Ecto neural progenitor cell (in vitro differentiated cells): ENCODE data around the gene SEZ6L.

Source experiments
- DNase-seq: peaks from one replicate; pipeline ENCODE4 v3.0.0-alpha.2; 2018; ENCODE audit warnings: low spot score

SEZ6L gene

DNA sequence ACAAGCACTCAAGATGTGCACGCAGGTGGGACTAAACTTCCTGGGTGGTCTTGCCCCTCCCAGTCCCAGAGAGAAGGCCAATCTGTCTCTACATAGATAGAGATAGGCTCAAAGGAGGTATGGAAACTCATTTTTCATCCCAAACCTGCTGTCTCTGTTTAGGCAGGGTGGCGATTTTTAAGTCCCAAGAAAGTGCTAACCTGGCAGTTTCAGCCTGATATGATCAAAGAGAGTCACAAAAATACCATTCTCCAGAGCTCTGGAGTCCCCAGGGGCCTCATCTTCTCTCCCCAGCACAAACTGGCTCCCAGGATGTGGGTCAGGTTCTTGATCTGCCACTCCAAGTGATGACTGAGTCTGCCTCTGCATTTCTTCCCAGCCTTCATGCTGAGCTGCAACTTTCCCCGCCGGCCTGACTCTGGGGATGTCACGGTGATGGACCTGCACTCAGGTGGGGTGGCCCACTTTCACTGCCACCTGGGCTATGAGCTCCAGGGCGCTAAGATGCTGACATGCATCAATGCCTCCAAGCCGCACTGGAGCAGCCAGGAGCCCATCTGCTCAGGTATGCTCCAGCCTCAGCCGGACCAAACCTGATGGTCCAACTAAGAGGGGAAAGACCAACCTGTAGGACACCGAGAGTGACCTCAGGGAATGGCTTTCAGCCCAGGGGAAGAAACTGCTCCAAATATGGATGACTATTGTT lies 129.5 kb downstream of the SEZ6L start:
- DNase-seq, result no peak

DNA sequence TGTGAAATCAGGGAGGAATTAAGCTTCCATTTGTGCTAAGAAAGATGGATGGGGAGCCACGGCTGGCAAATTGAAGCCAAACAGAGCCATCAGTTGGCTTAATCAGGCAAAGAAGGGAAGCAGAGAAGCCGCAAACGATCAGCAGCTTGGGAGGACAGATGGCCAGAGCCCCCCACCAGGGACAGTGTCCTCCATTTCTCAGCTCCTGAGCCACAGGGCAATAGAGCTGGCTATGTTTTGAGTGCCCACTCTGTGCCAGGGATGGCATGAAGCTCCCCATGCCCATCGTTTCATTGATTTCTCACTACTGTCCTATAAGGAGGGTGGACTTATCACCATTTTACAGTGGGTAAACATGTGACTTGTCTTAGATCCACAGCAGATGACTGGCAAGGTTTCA lies 133.5 kb downstream of the SEZ6L start:
- DNase-seq, result no peak

DNA sequence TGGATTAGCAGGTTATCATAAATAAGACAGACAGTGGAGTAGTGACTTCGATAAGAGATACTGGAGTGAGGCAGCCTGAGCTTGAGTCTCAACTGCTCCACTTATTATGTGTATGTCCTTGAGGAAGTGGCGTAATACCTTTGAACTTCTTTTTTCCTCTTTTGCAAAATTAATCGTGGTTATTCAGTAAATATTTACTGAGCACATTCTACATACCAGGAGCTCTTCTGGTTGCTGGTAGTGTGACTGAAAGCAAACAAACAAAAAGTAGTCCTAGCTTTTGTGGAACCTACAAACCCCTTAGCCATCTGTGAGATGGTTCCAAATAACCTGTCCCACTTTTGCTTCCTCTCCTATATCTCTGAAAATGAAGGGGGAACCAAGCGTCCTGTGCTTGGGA lies 134.2 kb downstream of the SEZ6L start:
- DNase-seq, result no peak

DNA sequence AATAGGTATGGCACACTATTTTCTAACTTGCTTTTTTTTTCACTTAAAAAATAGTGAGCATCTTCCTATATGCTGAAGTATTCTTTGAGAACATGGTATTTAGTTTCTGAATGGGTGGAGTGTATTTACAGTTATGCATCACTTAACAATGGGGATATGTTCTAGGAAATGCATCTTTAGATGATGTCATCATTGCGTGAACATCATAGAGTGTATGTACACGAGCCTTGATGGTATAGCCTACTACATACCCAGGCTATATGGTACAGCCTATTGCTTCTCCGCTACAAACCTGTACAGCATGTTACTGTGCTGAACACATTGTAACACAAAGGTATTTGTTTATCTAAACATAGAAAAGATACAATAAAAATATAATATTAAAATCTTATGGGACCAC lies 135.5 kb downstream of the SEZ6L start:
- no peak for DNase-seq

DNA sequence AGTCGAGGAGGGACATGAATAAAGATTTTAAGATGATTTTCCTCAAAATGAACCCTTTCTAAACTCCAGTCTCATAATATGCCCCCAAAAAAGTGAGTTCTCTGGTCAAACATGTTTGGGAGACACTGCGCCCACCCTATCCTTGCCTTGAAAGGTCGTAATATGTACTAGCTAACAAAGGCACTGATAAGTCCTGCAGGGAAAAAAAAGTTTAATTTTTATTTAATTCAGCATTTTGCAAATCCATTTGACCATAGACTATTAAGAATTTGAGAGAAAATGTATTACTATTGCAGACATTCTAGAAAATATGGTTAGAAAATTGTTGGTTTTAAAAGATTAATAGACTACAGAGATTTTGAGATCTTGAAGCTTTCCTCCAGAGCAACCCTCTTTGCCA lies 139.2 kb downstream of the SEZ6L start:
- DNase-seq, result no peak

DNA sequence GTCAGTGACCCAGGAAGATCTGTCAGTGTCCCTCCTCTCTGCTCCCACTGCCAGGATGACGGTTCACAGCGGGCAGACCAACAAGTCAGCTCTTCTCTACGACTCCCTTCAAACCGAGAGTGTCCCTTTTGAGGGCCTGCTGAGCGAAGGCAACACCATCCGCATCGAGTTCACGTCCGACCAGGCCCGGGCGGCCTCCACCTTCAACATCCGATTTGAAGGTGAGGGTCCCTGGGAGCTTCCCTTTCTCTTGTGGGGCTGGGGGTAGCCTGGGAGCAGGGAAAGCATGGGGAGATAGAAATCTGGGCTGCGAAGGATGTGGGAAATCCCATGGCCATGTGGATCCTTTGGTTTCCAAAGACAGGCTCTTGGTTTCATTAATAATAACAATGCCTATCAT lies 141.4 kb downstream of the SEZ6L start:
- no peak for DNase-seq

DNA sequence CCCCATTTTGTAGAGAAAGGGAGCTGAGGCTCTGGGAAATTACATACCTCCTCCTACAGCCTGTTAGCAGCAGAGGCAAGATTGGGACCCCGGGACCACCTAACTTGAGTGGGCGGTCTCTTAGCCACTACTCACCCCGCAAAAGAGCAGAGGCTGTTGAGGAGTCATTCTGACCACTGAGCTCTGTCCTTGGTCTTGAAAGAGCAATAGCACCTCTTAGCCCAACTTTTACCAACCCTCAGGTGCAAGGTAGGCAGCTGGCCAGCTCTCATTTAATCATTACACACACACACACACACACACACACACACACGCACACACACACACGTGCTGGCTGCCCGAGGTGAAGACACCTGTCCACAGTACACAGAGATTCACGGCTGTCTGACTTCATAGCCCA lies 144.0 kb downstream of the SEZ6L start:
- DNase-seq, result no peak

DNA sequence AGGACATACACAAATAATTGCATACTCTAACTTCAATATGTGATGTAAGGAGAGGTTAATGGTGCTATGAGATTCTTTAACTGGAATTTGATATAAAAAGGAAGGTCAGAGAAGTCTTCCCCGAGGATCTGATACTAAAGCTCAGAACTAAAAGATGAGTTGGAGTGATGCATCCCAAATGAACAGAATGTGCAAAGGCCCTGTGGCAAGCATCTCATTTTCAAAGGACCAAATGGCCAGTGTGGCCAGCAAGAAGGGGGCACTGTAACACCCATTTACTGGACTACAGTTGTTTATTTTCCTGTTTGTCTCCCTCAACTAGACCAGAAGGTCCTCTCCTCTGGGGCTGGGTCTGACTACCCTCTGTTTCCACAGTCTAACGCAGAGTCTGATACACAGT lies 144.9 kb downstream of the SEZ6L start:
- DNase-seq, result no peak

DNA sequence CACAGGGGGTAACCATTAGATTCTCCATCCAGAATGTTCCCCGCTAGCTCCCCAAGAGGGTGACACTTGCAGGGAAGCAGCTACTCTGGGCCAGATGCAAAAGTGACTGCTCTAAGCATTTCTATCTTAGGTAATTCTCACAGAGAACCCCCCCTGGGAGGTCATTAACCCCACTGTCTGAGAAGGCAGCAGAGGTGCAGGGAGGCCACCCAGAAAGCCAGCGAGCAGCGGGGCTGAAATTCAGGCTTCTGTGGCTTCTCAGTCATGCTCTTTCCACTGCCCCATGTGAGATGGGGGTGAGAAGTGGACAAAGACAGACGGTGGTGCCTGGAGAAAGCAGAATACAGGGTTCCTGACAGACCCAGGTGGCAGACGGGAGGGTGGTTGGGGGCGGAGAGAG lies 145.4 kb downstream of the SEZ6L start:
- no peak for DNase-seq

DNA sequence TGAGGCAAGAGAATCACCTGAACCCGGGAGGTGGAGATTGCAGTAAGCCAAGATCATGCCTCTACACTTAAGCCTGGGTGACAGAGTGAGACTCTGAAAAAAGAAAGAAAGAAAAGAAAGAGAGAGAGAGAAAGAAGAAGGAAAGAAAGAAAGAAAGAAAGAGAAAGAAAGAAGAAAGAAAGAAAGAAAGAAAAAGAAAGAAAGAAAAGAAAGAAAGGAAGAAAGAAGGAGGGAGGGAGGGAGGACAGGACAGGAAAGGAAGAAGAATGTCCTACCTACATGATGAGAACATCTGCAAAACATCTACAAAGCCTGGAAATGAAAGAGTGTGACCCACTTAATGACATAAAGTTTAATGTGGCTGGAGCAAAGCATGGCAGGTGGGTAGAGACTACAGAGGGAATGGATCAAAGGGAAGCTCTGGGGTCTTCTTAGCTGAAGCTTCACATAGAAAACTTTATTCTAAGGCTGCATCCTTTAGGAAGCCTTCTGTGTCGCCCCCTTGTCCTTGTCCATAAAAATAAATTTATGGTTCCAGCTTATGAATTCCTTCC lies 147.5 kb downstream of the SEZ6L start:
- no peak for DNase-seq

DNA sequence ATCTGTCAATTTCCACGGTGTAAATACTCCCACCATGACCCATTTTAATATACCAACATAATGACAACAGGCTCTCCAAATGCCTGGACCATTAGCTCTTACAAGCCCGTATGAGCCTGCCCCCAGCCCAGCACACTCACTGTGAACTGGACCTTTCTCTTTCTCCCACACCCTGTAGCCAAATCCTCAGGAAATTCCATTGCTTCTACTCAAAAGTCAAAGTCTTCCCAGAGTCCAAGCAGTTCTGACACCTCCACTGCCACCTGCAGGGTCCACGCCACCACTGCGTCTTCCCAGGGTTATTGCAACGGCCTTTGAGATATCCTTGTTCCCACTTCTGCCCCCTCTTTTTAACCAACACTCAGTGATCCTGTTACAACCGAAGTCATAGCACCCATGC lies 149.7 kb downstream of the SEZ6L start:
- DNase-seq, result no peak

DNA sequence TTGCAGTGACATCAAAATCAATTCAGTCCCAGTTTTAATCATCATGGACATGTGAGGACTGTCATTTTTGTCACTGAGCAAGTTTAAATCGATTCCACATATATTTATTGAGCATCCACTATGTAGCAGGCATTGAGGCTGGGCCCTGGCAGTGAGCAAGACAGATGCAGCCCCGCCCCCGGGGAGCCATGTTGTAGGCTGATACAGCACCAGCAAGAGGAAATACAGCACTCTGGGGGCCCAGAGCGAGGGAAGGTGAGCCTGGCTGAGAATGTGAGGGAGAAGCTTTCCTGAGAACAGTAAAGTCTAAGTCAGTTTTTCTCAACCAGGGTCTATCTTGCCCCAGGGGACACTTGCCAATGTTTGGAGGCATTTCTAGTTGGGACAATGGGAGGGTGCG lies 151.2 kb downstream of the SEZ6L start:
- no peak for DNase-seq

DNA sequence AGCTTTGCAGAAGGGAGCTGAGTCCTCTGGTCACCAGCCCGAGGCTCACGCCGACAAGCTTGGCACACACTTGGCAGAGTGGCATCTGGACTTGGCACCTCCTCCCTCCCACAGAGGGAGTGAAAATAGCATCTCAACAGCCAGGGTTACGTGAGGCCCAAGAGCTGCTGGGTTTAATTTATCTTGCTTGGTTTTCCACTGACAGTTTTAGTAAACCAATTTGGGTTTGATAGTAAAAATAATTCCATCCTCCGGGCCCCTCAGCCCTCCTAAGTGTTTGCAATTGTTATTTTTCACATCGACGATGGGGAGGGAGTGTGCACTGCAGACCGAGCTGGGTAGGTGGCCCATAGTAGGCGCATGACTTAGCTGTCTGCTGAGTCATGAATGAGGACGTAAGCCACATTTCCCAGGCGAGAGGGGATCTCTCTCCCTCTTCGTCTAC lies 152.2 kb downstream of the SEZ6L start:
- no peak for DNase-seq

DNA sequence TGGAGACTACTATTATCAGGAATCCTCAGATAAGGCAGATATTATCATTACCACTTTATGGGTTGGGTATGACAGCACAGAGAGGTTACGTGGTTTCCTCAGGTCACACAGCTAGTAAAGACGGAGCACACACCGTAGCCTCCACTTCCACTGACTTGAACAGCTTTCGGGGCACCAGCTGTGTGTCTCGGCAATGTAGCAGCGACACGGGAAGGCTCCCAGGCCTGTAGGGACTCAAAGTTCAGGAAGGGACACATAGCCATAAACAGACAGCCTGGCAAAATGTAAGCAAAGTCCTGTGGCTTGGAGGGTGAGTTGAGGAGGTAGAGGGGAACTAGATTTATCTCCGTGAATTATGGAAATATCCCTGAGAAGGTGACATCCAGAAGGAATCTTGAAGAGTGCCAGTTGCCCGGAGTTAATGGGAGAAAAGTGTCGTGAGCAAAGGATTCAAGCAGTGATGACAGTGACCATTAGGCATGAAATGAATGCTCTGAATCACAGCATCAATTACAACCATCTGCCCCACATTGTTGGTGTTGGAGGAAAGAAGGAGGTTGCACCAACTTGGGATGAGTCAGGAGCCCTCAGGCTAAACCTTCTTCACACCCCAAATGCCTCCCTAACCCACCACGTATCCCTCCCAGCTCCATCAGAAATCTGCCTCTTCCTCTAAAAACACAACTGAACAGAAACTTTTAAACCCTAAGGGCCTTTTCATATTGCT lies 153.1 kb downstream of the SEZ6L start:
- DNase-seq, result no peak

DNA sequence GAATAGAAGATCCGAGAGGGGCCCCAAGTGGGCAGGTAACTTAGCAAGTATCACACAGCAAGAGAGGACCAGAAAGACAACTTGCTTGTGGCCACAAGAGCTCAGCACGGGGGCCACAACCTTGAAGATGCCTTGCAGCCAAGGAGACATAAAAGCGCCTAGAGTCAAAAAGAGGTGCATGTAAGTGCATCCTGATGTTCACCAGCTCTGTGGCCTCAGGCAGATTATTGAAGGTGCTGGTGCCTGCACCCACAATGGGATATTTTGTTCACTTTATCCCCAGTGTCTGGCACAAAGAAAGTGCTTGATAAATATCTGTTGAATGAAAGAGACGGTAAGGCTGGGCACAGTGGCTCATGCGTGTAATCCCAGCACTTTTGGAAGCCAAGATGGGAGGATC lies 153.8 kb downstream of the SEZ6L start:
- DNase-seq, result no peak

DNA sequence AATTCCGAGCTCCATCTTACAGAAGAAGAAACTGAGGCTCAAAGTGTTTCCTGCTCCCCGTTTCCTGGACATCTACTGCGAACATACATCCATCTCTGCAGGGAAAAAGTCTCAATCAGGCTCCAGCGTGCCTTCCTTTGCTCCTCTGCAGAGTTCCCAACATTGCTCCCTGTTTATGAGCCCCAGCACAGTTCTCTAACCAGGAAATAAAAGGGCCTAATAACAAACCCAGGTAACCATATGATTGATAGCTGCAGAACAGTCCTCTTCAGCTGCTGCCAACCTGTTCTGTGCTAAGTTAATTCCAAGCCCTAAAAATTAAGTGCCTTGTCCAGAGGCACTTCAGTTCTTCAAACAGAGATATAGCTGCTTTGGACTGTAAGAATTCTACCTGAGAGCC lies 154.9 kb downstream of the SEZ6L start:
- DNase-seq, result no peak

DNA sequence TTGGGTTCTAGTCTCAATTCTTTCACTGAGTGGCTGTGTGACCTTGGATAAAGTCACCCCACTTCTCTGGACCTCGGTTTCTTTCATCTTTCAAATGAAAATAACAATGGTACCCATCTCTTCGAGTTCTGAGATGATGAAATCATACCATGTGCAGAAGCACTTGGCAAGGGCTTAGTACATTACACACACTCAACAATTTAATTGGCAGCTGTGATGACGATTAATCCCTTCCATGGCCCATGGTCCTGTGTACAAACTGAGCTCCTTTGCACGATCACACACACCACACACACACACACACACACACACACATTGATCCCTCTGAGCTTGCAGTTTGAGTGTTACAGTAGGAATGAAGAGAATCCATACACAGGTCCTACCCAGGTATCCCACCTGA lies 156.4 kb downstream of the SEZ6L start:
- DNase-seq, result no peak

DNA sequence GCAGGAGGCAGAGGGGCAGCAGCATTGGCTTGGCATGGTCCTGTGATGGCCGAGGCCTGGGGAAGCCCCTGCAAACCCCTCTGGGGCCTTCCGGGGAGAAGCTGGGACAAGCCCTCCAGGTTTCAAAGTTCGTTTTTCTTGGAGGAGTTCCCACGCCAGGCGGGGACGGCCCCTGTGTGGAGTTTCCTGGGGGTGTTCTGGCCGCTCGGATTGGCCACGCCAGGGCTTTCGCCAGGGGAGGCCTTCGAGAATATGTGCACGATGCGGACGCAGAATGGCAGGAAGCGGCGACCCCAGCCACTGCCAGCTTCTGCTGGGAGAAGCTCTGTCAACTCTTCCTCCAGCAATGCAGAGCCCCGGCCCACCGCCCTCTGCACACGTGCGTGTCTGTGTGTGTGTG lies 157.5 kb downstream of the SEZ6L start:
- no peak for DNase-seq

DNA sequence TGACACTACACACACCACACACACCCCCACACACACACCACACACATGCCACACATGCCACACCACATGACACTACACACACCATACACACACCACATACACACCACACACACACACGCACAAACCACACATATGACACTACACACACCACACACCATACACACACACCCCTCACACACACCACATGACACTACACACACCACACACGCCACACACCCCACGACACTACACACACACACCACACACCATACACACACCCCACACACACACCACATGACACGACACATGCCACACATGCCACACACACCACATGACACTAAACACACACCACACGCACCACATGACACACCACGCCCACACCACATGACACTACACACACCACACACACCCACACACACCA lies 158.0 kb downstream of the SEZ6L start:
- DNase-seq, result no peak

DNA sequence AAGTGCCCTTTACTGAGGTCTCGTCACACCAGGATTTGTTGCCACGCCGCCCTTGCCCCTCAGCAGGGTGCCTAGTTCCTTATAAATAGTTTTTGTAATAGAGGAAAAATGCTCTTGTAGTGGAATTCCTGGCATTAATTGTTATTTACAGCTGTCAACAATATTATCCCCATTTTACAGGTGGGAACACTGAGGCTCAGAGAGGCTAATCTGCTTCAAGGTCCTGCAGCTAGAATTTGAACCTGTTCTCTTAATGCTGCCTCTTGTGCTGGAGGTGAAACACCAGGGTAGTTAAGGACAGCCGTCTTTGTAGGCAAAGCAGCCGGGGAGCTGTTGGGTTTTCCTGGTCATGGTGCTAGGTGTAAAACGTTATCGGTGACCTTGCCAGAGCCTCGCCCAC lies 159.0 kb downstream of the SEZ6L start:
- DNase-seq, result no peak

DNA sequence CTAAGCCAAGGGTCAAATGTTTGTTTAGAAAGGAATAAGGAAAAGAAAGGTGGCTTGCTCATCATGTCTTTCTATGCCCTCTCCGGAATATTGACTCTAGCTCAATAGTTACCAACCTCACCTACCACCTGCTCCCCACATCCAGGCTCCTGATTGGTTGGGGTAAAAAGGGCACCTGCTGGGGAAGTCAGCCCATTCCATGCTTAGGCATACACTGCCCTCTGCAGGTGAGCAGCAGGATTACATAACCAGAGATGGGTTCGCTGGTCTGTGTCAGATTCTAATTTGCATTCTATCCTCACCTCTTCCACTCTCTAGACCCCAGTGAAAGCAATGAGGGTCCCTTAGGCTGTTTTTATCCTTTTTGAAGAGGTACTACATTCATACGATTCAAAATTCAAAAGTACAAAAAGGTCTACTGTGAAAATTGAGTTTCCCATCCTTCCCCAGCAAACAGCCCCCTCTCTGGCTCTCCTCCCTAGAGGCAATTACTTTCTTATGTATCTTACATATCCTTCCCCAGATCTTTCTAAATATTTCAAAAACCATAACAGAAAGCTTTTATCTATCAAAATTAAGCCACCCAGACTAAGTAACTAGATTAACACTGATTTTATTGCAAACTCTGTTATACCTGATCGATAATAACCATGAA lies 161.8 kb downstream of the SEZ6L start:
- DNase-seq, result peak; percentile 74

DNA sequence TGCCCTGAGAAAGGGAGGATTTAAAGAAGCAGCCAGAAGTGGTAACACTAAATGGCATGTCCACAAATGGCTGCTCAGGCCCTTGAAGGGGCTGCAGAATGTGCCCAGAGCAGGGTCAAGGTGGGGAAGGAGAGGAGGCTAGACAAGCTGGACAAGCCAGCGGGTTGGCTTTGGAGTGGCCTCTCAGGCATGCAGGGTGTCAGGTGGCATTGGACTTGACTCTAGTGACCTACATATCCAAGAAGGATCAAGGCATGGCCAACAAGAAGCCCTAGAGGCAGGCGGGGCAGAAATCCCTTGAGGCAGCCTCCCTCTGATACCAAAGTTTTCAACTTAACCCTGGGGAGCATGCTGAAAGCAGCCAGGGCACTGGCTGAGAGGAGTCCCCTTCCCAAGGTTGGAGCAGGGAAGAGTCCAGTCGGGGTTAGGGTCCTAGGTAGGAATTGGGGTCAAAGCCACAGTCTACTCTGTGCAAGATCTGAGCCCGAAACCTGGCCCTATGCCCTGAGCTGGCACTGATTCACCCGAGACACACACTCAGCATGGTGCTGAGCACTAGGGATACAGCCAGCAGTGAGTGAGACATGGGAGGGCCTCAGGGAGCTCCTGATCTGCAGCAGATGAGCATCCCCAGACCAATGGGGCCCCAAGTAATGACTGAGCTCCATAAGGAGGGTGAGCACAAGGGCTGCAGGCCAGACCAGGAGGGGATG lies 164.0 kb downstream of the SEZ6L start:
- DNase-seq, result no peak

DNA sequence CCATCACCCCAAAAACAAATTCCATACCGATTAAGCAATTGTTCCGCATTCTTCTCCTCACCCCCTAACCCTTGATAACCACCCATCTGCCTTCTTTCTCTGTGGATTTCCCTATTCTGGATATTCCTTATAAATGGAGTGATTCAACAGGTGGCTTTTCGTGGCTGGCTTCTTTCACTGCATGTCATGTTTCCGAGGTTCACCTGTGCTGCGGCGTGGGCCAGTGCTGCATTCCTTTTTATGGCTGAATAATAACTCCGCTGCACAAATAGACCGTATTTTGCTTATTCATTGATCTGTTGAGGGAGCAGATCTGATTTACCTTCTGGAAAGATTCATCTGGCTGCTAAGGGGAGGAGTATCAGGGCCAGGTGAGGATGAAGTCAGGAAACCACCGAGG lies 165.0 kb downstream of the SEZ6L start:
- no peak for DNase-seq
